ENCODE data around the gene NDUFAF4. TPM values are rescaled to one million over a fixed set of nuclear protein-coding genes. Genes with fewer than 3 reads are reported as not detected.
A peak's percentile ranks its signal among the peaks of the same experiment; 100 is the strongest.

The NDUFAF4 gene
- 46.9 and 47.3 TPM in 2 replicates for total RNA-seq
- long read RNA-seq, transcript NDUFAF4-201 (3 exons, 2,399 nt) = major isoform, 48 of 54 reads
- long read RNA-seq, partial matches to known transcripts = 0 of 54 reads
- long read RNA-seq, other reads (novel, unspliced or antisense) = 5 of 54 reads

DNA sequence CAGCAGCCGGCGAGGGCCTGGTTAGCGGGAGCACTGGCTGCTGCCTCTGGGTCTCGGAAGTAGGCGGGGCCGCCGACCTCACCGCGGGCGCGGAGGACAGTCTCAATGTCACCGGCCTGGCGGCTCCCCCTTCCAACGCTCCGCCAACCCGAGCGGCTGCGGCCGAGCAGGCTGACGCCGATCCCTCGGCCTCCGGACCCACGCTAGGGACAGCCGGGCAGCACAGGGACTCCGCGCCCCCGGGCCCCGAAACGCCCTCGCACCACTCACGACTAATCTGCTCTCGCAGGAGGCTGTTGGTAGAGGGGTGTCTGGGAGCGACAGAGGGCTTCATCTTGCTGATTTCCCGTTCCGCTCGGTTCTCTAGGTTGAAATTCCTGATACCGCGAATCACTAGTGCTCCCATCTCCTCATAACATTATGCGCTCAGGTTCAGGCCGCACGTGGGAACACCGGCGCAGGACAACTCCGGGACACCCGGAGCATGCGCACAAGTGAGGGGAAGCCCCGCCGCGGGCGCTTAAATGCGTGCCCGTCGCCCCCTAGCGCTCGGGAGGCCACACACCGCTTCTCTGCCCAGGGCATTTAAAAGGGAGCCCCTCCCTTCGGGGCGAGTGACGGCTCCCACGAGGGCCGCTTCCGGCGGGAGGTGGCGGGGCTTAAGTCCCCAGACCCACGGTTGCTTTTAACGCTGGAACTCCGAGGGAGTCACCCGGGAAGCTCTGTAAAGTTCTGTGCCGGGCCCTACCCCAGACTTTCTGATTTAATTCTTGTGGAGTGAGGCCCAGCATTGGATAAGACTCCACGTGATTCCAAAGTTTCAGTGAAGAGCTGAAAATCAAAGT is at the start of gene NDUFAF4:
Gene NDUFAF4 (minus strand): TSS at position 496 of the 845 bp plus-strand sequence. CDS start 90 bp downstream, at position 406.
- Mint-ChIP-seq H3K9me3 (no peaks in the 10 kb centered on the region), H3K4me1 (peaks cover 24% of the 10 kb centered on the region), H3K36me3 (ENCODE audit: low read depth) (peaks cover 6% of the 10 kb centered on the region), H3K27ac (ENCODE audit: unreplicated experiment) (peak within 1 kb of the TSS; percentile 91), H3K27me3 (ENCODE audit: low read depth) (no peaks in the 10 kb centered on the region), H3K4me3 (peak within 1 kb of the TSS; percentile 89)
- TF ChIP-seq, protein P1, sequence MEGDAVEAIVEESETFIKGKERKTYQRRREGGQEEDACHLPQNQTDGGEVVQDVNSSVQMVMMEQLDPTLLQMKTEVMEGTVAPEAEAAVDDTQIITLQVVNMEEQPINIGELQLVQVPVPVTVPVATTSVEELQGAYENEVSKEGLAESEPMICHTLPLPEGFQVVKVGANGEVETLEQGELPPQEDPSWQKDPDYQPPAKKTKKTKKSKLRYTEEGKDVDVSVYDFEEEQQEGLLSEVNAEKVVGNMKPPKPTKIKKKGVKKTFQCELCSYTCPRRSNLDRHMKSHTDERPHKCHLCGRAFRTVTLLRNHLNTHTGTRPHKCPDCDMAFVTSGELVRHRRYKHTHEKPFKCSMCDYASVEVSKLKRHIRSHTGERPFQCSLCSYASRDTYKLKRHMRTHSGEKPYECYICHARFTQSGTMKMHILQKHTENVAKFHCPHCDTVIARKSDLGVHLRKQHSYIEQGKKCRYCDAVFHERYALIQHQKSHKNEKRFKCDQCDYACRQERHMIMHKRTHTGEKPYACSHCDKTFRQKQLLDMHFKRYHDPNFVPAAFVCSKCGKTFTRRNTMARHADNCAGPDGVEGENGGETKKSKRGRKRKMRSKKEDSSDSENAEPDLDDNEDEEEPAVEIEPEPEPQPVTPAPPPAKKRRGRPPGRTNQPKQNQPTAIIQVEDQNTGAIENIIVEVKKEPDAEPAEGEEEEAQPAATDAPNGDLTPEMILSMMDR (conservative IDR thresholded peaks at IDR 0.05) = peak; percentile 96
- peak; percentile 97 for DNase-seq (ENCODE audit: low read depth, low spot score)

DNA sequence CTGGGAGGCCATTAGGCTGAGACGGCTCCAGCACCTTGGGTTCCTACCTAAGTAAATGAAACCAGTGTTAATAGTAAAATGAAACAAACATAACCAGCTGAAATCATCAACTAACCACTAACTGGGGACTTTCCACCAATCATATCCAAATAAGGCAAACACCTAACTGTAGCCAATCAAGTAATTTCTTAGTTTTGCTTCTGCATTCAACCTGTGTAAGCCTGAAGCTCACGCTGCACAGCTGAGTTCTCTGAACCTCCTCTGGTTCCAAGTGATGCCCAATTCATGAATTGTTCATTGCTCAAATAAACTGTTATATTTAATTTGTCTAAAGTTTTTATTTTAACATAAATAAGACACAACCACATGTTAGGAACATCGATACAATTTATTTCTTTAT is 49.4 kb upstream of the NDUFAF4 start:
- TF ChIP-seq, protein P1 (conservative IDR thresholded peaks at IDR 0.05) = no peak

DNA sequence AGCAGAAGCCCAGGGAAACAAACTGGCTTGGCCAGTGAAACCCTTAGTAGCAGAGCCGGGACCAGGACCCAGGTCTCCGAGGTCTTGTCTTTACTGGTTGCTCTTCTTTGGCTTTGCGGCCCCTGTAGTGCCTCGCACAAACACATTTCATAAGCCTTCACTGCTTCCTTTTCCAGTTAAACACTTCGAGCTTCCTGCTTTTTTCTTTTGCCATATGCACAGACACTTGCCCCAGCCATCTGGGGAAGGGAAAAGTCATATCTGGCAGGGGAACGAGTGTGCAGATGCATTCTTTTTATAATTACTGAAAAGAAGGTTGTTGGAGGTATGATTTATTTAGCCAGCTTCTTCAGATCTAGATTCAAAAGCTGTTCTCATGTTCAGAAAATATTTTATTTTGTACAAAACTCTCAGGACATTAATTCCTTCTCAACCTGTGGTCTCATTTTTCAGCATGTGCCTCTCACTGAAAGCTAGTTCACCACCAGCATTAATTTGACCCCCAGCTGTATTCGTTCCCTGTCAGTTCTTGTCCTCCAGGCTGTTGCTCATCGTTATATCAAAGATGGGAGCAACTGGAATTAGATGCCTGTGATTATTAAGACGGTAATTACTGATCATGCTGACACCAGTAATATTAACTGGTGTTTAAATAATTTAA is 46.0 kb upstream of the NDUFAF4 start:
- no peaks in the 10 kb centered on the region for H3K4me1 Mint-ChIP-seq
- no peak overlapping the region for H3K4me3 Mint-ChIP-seq
- no peak for DNase-seq (ENCODE audit: low read depth, low spot score)
- H3K27ac Mint-ChIP-seq (ENCODE audit: unreplicated experiment) = no peak overlapping the region
- H3K36me3 Mint-ChIP-seq (ENCODE audit: low read depth) = no peaks in the 10 kb centered on the region
- TF ChIP-seq, protein P1 (conservative IDR thresholded peaks at IDR 0.05) = no peak
- H3K9me3 Mint-ChIP-seq = no peaks in the 10 kb centered on the region
- no peaks in the 10 kb centered on the region for H3K27me3 Mint-ChIP-seq (ENCODE audit: low read depth)

More for the DNA sequence above, 49.4 kb upstream of the NDUFAF4 start:
- Mint-ChIP-seq H3K4me3 (no peak overlapping the region), H3K36me3 (ENCODE audit: low read depth) (no peaks in the 10 kb centered on the region), H3K27me3 (ENCODE audit: low read depth) (peaks cover 2% of the 10 kb centered on the region), H3K4me1 (no peaks in the 10 kb centered on the region), H3K27ac (ENCODE audit: unreplicated experiment) (no peak overlapping the region), H3K9me3 (no peaks in the 10 kb centered on the region)
- no peak for DNase-seq (ENCODE audit: low read depth, low spot score)

DNA sequence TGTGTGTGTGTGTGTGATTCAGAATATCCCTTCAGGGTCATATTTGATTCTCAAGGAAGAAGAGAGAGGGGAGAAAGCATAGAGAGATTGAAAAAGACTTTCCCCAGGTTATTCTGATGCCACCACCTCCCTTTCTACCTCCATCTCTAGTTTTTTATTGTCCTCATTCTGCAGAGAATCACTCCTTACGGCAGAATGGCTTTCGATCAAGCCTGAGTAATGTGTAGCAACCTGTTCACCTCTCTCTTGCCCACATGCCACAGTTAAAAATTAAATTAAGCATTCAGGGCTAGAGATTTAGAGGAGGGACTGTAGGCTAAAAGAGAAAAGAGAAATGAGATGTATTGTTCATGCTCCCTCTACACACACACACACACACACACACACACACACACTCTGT is 45.0 kb upstream of the NDUFAF4 start:
- TF ChIP-seq, protein P1 (conservative IDR thresholded peaks at IDR 0.05) = no peak
- H3K4me3 Mint-ChIP-seq = no peak overlapping the region

DNA sequence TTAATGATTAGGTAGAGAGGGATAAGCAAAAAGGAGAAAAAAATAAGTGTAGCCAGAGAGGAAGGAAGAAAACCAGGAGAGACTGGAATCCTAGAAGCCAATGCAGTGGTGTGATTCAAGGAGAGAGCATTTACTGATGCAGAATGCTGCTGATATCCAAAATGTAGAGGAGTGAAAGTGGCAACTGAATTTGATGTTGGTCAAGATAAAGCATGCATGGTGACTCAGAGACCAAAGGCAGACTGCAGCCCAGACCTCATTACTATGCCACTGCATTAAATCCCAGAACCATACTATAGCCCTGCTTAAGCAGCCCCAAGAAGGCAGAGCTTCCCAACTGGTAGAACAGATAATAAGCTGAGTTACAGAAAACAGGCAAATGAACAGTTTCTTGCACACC is 42.6 kb upstream of the NDUFAF4 start:
- Mint-ChIP-seq H3K36me3 (ENCODE audit: low read depth) (no peaks in the 10 kb centered on the region), H3K4me1 (no peaks in the 10 kb centered on the region), H3K9me3 (no peaks in the 10 kb centered on the region), H3K27me3 (ENCODE audit: low read depth) (peaks cover 2% of the 10 kb centered on the region), H3K4me3 (no peak overlapping the region), H3K27ac (ENCODE audit: unreplicated experiment) (no peak overlapping the region)
- no peak for DNase-seq (ENCODE audit: low read depth, low spot score)
- TF ChIP-seq, protein P1 (conservative IDR thresholded peaks at IDR 0.05) = no peak

More for the DNA sequence above, 45.0 kb upstream of the NDUFAF4 start:
- Mint-ChIP-seq H3K27me3 (ENCODE audit: low read depth) (no peaks in the 10 kb centered on the region), H3K36me3 (ENCODE audit: low read depth) (no peaks in the 10 kb centered on the region), H3K9me3 (no peaks in the 10 kb centered on the region), H3K27ac (ENCODE audit: unreplicated experiment) (no peak overlapping the region), H3K4me1 (no peaks in the 10 kb centered on the region)
- DNase-seq (ENCODE audit: low read depth, low spot score) = no peak

All from neural crest cell (in vitro differentiated cells).